HG03066 (cell line): ENCODE data around the gene SLC17A8.

Source experiments
- ATAC-seq: cut with Tn5 transposase; IDR thresholded peaks from one replicate; pipeline ENCODE4 v1.9.1; 2021; ENCODE audit warnings: low read depth; ENCODE audit not compliant: unreplicated experiment

SLC17A8 gene

DNA sequence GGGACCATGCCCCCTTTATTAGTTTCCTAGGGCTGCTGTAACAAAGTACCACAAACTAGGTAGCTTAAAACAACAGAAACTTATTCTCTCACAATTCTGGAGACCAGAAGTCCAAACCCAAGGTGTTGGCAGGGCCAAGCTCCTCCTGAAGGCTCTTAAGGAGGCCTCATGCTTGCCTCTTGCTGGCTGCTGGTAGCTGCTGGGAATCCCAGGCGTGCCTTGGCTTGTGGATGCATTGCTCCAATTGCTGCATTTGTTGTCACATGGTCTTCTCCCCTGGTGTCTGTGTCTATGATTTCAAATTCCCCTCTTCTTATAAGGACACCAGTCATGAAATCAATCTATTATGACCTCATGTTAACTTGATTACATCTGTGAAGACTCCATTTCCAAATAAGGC lies 11.2 kb downstream of the SLC17A8 start:
- no peak for ATAC-seq

DNA sequence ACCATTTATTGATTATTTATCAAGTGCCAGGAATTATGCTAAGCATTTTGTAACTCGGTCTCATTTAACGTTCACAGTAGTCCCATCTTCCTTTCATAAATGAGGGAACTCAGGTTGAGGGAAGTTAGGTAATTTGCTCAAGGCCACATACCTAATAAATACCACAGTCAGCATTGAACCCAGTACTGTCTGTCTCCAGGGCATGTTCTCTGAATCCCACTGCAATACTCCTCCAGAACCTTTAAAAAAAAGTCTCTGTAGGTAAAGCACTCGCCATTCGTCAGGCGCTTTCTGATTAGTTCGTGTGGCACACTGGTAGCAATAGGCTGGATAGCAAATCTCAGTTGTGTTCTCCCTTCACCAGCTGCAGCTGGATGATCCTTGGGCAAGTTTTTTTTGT lies 14.3 kb downstream of the SLC17A8 start:
- ATAC-seq: no peak

DNA sequence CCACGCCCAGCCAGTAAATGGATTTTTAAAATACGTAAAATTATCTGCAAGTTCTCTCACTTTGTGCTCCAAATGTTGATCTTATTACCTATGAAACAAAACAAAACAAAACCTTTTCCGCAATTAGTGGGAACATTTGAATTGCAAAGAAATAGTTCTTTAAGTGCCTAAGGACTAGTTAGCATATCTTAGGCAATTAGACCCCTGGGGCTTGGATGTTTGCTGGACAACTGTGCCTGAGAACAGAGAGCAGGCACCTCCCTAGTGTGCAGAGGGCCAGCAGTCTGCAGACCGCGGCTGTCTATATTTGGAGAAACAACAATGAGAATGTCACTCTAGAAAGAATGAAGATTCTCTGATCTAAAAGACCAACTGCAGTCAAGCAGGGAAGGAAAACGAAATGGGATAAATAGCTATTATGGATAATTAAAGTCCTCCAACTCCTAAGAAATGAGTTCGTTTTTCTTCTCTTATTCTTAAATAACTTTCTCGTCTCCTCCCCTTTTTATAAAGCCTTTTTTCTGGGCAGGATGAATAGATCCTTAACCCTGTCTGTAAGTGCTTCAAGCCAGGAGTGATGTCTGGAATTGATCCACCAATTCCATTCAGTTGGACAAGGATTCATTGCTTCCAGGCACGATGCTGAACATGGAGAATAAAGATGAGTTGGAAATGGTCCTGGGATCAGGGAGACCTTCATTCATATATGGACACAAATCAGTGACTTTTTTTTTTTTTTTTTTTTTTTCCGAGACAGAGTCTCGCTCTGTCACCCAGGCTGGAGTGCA lies 16.2 kb downstream of the SLC17A8 start:
- no peak for ATAC-seq

DNA sequence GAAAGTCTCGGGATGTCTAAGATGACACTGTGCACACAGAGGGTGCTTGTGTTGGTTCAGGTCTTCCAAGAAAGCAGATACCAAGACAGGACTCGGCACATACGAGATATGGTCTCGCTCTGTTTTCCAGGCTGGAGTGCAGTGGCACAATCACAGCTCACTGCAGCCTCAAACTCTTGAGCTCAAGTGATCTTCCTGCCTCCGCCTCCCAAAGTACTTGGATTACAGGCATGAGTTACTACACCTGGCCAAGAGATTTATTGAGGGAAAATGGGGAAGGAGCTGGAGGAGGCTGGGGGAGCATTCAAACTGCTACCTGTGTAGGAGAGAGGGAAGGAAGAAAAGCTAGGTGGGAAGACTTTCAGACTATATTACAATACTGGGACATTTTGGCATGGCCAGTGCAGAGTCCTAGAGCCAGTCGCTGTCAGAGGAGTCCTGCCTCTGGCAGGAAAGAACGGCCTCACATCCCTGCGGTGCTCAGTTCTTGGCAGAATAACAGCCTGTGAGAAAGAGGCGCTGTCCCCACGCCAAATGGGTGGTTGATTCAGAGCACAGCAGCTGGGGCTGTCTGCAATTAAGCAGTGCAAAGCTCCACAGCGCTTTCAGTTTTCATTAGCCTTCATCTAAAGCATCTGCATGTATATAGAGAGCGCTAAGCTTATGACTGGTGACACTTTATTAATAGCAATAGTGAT lies 18.3 kb downstream of the SLC17A8 start:
- ATAC-seq: no peak

DNA sequence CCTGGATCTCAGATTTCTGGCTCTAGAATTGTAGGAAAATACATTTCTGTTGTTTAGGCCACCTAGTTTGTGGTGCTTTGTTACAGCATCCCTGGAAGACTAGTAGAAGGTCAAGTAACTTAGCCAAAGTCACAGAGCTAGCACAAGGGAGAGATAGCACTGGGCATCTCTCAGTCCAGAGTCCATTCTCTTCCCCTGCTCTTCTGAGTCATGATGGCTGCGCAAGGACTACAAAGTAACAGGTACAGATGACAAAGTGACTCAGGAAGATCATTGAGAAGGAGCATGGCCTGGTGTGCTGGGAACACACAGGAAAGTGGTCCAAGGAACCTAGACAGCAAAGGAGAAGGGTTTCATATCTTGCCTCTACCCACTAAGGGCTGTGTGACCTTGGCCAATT lies 19.3 kb downstream of the SLC17A8 start:
- no peak for ATAC-seq

DNA sequence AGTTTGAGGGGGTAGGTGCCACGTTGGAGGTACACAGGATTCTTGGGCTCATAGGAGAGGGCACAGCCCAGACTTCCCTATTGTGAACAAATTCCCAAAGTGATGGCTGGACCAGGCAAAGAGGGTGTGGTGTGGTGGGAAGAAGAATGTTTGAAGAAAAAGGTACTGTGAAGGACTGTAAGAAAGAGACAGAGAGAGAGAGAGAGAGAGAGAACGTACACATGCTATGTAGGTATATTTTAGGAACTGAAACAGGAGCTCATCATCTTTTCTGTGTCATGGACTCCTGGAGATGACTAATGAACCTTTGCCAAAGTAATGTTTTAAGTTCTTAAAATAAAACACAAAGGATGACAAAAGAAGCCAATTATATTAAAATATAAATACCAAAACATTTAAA lies 24.5 kb downstream of the SLC17A8 start:
- ATAC-seq: no peak

DNA sequence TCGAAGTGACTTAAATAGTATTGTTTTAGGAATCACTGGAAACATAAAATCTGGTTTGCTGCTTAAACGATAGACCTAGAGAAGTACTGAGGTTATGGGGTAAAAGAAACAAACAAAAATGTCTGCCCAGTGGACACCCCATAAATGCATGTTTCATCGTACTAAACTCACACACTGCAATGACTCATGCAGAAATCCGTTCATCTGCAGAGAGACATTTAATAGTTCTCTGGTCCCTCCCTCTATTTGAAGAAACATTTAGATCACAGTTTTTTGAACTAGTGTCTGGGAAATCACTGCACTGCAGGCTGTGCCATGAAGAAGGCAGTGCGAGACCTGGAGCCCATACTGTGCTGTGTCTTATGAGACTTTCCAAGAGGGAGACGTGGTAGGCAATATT lies 25.5 kb downstream of the SLC17A8 start:
- no peak for ATAC-seq

DNA sequence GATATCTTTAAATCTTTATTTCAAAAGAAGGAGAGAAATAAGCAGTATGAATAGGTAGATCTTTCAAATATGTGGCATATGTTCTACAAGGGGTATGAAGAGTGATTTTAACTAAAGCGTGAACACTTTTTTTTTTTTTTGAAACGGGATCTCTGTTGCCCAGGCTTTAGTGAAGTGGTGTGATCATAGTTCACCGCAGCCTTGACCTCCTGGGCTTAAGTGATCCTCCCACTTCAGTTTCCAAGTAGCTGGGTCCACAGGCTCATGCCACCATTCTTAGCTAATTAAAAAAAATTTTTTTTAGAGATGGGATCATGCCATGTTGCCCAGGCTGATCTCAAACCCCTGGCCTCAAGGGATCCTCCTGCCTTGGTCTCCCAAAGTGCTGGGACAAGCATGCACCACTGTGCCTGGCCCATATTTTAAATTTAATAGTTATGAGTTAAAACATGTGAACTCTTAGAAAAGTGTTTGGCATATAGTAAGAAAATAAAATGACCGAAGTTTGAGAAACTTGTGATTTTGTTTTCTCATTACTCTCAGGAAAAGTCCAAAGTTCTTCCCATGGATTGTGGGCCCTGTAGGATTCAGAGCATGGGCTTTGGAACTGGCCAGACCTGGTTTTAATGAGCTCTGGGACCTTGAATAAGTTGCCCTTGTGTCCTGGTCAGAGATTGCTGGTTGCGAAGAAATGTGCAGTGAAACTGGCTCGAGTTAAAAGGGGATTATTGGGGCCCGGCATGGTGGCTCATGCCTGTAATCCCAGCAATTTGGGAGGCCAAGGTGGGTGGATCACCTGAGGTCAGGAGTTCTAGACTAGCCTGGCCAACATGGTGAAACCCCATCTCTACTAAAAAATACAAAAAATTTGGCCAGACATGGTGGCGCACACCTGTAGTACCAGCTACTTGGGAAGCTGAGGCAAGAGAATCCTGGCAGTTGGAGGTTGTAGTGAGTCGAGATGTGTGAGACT lies 27.0 kb downstream of the SLC17A8 start:
- ATAC-seq: no peak

DNA sequence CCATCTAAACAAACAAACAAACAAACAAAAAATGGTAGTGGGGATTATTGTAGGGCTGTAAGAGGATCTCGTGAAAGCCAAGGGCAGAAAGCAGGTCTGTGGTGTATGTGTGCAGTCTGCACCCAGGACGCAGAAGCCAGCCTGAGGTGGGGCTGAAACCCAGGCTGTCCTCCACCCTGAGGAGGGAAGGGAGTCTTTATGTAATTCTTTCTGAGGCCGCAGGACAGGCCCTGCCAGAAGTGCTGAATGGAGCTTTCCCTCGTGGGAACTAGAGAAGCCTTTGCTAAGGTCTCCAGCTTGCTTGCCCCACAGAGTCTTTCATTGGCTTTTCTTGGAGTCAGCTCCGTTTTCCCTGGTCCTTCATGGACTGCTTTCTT lies 27.7 kb downstream of the SLC17A8 start:
- no peak for ATAC-seq

DNA sequence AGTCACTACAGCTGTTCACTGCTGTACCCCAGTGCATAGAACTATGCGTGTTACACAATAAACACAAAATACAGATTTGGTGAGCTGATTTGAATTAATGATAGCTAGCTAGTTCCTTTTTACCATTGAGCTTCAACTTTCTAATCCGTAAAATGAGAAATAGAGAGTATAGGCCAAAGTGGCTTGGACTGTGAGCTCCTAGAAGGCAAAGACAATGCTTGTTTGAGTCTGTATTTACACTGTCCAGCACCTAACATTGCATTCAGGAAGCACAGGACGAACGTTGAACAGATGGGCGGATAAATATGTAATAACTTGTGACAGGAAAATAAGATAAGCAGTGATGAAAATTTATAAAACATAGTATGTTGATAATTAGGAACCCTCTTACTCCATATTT lies 31.5 kb downstream of the SLC17A8 start:
- no peak for ATAC-seq

DNA sequence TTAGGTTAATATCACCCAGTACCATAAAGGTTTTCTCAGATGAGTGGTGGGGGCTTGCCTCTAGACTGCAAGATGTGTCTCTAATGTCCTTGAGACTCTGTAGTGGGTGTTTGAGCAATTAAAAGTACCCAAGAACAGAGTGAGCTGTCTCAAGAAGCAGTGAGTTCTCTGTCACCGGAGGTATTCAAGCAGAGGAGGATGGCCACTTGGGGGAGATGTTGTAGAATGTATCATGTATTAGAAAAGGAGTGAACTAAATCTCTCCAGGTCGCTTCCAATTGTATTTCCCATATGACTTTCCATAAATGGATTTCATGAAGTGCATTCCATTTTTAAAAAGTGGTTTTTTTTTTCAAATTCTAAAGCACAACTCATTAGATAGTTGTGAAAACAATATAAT lies 35.0 kb downstream of the SLC17A8 start:
- no peak for ATAC-seq

DNA sequence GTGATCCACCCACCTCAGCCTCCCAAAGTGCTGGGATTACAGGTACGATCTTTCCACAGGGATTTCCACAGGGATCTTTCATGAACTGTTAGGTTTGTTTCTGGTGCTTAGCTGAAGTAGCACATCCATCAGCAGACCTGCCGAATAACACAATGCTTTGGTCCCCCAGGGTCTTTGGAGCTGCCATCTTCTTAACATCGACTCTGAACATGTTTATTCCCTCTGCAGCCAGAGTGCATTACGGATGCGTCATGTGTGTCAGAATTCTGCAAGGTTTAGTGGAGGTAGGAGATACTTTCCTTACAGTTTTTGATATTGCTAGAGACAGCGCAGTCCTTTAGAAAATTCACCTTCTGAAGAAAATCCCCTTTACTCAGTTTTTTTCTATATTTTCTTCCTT lies 36.3 kb downstream of the SLC17A8 start:
- ATAC-seq: no peak

DNA sequence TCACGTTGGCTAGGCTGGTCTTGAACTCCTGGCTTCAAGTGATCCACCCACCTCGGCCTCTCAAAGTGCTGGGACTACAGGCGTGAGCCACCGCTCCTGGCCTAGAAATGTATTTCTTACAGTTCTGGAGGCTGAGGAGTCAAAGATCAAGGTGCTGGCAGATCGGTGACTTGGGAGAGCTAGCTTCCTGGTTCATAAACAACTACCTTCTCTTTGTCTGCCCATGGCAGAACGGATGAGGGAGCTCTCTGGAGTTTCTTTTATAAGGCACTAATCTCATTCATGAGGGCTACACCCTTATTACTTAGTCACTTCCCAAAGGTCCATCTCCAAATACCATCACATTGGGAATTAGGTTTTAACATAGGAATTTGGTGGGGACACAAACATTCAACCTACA lies 38.9 kb downstream of the SLC17A8 start:
- ATAC-seq: no peak

DNA sequence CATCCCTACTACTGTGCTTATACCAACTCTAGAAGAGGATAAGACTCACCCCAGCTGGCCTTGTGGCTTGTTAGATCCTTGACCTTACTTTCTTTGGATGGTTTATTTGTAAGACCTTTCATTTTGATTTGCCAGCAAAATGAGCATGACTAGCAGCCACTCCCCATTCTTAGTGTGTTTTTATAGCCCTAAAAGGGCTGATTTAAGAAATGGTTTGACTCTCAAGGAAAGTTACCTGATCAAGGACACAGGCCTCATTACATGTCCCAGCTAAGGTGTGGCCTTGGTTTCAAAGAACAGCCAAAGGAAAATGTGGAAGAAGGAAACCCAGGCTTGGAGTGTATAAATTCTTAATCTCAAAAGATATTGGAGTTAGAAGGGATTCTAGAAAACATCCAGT lies 41.4 kb downstream of the SLC17A8 start:
- no peak for ATAC-seq

DNA sequence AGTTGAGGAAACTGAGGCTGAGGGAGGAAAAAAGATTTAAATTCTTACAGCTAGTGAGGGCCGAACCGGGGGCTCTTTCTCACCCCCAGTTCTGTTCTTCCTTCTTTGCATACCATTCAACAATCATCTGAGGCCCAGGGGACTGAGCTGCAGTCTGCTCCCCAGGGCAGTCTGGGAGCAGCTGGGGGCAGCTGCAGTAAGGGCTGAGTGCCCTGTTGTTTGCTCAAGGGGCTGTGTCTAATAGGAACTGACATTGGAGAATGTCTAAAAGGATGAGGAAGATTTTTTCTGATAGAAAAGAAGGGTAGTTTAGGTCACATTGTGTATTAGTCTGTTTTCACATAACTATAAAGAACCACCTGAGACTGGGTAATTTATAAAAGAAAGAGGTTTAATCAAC lies 42.2 kb downstream of the SLC17A8 start:
- ATAC-seq: no peak

DNA sequence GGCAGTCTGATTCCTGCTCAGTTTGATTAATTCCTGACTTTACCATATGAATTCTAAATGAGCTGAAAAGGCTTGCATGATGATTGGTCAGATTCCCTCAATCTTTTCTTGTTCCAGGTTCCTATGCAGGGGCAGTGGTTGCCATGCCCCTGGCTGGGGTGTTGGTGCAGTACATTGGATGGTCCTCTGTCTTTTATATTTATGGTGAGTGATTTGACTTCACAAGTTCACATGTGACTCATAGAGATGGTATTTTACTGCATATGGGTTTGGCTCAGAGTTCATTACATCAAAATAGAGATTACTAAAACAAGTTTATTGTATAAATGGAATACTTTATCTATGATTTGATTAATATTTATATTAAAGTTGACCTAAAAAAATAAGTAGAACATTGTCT lies 44.8 kb downstream of the SLC17A8 start:
- no peak for ATAC-seq

DNA sequence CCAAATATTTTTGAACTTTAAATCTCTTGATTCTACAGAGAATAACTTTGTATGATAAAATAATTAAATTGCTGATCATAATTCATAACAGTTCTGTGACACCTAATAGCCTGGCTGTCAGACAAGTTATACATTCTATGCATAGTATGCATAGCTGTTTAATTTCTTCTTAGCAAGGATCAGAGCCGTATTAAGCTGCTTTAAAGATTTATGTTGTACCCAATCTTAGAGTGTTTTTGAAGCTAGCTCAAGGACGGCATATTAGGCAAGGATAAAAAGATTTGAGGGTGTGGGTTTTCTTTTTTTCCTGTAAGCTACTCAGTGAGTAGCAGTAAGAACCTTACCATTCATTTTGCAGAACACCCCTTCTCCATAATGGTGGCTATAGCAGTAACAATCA lies 45.9 kb downstream of the SLC17A8 start:
- ATAC-seq: no peak

DNA sequence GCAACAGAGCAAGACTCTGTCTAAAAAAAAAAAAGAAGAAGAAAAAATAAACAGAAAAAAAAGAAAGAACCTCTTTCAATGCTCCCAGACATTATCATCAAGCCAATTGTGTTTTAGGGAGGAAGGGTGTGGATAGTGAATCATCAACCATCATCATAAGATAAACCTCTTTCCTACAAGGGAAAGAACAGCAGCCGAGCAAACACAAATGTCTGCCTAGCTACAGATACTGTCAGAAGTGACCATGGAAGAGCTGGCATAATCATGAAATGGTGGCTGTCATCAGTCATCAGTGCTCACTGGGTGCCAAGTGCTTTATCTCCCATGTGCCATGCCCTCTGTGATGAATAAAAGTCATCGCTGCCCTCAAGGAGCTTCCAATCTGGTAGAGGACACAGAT lies 46.6 kb downstream of the SLC17A8 start:
- no peak for ATAC-seq

DNA sequence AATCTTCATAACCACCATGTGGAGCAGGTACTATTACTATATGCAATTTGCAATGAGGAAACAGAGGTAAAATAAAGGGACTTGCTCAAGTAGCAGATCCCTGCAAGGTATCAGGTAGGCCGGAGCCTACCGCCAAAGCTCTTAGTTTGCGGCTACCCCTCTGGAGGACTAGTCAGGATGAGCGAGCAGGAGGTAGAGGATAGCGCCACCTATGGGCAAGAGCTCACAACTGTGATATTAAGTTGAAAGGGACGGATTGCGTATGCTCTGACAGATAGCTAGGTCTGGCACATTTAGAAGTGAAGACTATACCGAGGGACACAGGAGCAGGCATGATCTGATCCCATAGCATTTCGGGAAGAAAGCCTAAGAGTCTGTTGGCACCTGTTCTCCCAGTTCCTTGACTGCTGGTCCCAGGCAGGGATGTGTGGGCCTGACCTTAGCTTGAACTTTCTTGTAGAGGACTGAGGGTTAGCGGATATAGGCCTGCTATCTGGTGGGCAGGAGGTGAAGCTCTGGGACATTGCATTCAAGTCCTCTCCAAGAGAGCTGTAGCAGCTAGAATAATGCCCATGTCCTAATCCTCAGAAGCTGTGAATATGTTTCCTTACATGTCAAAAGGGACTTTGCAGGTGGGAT lies 48.0 kb downstream of the SLC17A8 start:
- ATAC-seq: no peak

DNA sequence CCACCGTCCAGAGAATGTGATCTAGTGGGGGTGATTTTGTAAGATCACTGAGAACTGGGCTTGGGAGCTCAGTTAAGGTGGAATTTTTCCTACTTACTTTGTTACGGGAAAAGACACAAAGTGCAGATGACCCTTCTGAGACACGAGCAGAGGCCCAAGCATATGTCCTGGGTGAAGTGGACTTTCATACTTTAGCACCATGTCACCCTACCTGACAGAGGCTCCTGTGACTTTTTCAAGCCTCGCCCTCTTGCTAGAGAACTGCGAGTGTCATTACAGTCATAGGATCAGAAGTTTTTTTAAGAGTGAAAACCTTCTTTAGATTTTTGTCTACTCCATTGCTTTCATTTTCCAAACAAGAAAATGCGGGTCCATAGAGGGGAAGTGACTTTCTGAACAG lies 56.1 kb downstream of the SLC17A8 start:
- no peak for ATAC-seq

DNA sequence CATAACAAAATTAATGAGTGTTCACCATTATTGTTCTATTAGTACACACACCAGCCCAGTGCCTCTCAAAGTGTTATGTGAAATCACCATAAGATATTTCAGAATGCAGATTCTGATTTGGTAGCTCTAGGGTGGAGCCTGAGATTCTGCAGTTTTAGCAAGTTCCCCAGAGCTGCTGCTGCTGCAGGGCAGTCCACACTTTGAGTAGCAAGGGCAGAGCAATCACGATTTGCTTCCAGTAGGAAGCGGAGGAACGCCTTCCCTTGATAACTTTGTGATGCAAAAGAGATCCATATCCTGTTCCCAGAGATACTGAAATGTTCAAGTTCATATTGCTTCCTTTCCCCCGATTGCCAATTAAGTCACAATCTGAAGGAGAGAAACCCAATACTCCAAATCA lies 57.9 kb downstream of the SLC17A8 start:
- ATAC-seq: no peak
